GM18507 (cell line): ENCODE measurements around the gene PGC.

ENCODE experiments used
- DNase-seq: peaks from one replicate; pipeline ENCODE4 v3.0.0; 2011; ENCODE audit warnings: low read depth; ENCODE audit not compliant: insufficient read length; ENCODE audit errors: extremely low spot score
- FAIRE-seq: peaks from 2 replicates; lab custom pipeline; 2011; peaks lifted over from hg19 to GRCh38; lab: Jason Lieb, UNC

PGC gene

DNA sequence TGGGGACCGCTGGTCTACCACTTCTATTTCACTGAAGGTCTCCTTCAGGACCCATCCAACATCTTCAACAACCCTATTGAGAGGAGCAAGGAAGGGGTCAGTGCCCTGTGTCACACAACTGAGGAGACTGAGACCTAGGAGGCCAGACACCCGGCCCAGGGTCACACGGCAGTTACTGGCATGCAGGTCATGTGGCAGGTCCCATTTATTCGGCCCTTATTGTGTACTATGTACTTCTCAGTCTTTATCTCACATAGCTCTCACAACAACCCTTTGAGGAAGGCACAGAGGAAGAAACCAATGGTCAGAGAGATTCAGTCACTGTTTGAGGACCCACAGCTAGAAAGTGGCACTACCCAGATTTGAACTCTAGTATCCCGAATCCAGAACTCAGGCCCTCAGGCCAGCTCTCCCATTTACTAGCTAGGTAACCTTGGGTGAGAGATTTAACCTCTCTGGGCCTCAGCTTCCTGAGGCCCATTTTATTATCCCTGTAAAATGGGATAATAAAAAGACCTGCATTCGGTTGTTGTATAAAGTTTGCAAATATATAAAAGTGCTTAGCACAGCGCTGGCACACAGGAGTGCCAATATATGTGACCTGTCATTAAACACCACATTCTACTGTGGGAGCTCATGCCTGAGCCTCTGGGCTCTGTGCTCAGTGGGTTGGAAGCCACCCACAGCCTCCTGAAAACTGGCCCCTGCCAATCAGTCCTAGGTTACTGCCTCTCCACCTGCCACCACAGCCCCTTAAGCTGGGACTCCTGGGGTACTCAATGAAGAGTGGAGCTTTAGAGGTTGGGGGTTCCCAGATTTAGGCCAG lies 27.5 kb downstream of the PGC start:
- FAIRE-seq (no peak), DNase-seq (no peak)

DNA sequence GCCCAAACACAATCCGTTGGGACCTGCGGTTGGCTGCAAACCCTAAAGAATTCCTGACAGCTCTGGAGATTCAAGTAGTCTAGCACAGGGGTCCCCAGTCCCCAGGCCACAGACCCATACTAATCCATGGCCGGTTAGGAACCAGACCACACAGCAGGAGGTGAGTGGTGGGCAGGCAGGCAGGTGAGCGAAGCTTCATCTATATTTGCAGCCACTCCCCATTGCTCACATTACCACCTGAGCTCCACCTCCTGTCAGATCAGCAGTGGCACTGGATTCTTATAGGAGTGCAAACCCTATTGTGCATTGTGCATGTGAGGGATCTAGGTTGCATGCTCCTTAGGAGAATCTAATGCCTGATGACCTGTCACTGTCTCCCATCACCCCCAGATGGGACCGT lies 28.4 kb downstream of the PGC start:
- no peak for DNase-seq
- no peak for FAIRE-seq

DNA sequence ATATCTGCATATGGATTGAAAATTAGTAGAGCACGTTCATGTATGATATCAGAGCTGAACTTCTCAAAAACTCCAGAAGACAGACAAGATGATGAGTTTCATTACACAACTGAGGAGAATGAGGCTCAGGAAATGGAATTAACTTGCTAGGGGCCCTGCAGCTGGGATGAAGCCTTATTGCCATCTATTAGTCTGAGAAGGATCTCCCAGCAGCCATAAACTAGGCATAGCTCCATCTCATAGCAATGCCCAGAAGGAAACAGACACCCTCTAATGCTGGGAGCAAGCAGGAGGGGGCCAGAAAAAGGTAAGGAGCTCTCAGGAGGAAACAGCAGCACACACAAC lies 29.8 kb downstream of the PGC start:
- DNase-seq (no peak), FAIRE-seq (no peak)

DNA sequence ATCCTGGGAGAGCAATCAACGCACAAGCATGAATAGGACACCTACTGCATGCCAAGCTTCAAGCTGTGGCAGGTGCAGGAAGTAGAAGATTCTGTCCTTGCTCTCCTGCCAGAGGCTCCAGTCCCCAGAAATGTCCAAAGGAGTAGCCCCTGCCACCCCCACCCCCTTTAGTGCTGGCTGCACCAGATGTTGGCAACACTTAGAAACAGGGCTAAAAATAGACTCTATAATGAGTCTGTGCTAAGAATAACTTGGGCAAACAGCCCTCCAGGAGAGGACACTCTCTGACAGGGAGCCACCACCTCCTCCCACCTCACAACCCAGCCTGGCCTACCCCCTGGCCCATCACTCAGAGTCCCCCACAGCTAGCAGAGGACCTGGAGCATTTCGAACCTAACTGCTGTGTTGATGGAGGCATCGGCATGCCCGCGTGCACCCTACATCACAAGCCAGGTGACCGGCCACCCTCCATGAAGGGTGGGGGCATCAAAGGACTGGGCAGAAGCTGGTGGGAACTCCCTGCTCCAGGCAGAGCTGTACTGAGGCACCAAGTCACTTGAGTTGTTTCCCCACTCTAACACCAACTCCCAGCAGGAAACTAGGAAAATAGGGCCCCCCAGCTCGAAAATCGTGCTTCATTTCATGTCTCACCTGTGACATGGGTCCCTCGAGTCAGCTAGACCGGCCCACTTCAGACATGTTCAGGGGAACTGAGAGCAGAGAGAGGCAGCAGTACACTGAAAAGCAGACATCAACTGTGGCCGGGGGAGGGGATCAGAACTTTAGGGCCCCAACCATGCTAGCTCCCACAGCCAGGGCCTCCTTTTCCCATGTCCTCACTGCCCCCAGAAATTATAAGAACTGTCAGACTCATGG lies 30.4 kb downstream of the PGC start:
- no peak for DNase-seq

DNA sequence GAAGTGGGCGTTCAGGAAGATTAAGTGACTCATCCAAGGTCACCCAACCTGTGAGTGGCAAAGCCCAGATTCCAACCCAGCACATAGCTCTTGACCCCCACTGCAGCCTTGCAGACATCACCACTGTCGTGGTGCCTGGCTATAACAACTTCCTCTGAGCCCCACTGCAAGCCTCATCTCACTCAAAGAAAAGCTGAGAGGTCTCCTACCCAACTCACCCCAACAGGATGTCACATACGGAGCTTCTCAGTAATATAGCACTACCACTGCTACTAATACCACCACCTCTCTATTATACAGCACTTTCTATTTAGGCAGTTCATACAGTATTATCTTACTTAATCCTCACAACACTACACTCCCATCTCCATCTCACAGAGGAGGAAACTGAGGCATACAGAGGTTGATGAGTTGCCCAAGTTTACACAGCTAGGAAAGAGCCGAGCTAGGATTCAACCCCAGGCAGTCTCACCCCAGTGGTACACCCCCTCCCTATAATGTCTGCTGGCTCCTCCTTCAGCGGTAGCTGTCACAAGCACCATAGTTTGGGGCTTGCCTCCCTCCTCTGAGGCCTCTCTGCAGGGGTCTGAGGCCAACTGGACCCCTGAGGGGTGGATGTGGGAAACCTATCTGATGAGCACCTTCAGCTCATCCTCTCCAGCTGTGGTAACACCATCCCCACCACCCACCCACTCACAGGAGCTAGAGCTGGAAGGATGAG lies 31.2 kb downstream of the PGC start:
- FAIRE-seq (no peak), DNase-seq (no peak)

More for the DNA sequence above, 30.4 kb downstream of the PGC start:
- FAIRE-seq = peak; percentile 5

DNA sequence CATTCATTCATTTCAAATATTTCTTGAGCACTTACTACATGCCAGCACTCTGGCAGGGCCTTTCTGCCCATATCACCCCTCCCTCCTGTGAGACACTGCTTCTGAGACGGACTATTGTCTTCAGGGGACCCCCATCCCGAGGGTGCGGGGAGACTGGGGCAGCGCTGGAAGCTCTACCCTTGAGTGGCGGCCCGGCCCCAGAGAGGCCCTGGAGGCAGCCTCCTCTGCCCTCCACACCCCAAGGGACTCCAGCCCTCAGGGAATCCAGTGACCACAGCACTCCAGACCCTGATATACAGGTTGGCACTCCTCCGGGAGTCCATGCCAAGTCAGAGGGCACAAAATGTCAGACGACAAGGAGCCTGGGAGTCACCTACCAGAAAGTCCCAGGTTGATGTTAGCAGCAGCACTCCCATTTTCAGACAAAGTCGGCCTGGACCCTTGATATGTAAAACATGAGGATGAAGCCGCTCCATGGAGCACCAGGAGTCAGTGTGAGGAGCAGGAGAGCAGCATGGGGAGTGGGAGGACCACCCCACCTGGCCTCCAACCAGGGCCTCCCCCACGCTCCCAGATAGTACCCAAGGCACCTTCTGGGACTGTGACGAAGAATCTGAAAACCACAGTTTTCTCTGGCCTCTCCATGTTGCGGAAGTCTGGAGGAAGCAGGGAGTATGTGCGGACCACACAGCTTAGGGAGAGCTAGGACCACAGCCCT lies 32.5 kb downstream of the PGC start:
- DNase-seq (no peak), FAIRE-seq (no peak)

DNA sequence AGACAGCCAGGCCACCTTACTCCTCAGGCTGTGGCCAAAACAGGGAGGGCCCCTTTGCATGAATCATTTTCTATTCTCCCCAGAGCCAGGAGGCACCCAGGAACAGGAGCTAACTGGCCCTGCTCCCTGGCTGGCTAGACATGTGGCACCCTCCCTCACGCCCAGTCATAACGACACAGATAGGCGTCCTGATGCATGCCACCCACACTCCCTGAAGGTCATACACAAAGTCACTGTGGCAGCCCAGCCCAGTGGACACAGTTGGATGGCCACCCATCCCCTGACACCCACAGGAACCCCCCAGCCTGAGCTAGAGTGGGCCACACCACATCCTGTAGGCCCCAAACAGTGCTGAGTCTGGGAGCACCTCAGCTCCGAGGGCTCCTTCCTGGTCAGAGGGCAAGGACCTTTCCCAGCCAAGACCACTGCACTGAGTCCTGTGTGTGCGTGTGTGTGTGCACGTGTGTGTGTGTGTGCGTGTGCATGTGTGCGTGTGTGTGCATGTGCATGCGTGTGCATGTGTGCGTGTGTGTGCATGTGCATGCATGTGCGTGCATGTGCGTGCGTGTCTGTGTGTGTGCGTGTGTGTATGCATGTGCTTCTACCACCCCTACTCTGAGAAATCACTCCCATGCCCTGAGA lies 33.4 kb downstream of the PGC start:
- DNase-seq (peak; percentile 59), FAIRE-seq (peak; percentile 91)

DNA sequence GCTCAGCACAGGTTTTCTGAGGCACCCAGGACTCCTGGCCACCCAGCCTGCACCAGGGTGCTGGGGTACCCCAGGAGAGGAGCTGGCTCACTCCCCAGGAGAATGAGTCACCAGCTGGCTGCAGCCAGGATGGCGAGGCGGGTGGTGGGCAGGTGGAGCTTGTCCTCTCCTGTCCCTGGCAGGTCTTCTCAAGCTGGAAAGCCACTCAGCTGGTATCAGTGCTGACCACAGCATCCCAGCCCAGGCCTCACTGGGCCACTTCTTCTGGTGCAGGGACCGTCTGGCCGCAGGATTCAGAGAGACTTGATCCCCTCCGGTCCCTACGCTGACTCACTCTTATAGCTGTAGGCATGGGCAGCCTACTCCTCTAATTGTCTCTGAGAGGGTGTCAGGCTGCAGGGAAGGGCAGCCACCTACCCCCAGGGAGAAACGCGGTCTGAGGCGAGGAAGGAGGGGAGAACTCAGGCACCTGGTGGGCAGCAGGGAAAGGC lies 34.0 kb downstream of the PGC start:
- DNase-seq (no peak), FAIRE-seq (no peak)

DNA sequence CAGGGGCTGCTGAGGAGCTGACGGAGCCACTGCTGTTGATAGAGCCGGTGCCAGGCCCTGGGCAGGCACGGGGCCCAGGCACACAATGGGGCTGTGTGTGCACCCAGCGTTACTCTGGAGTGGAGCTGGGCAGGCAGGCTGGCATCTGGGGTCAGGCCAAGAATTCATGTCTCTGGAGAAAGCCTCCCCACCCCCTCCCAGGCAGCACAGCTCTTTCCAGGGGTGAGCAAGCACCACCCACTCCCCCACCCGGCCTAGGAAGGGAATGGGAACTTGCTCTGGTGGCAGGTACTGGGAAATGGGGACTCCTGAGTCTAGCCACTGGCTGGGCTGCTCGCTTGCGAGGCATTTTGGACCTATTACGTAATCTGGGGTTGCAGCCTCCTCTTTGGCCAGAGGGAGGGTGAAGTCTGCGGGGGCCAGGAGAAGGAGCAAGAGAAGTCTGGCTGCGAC lies 34.5 kb downstream of the PGC start:
- FAIRE-seq = no peak

DNA sequence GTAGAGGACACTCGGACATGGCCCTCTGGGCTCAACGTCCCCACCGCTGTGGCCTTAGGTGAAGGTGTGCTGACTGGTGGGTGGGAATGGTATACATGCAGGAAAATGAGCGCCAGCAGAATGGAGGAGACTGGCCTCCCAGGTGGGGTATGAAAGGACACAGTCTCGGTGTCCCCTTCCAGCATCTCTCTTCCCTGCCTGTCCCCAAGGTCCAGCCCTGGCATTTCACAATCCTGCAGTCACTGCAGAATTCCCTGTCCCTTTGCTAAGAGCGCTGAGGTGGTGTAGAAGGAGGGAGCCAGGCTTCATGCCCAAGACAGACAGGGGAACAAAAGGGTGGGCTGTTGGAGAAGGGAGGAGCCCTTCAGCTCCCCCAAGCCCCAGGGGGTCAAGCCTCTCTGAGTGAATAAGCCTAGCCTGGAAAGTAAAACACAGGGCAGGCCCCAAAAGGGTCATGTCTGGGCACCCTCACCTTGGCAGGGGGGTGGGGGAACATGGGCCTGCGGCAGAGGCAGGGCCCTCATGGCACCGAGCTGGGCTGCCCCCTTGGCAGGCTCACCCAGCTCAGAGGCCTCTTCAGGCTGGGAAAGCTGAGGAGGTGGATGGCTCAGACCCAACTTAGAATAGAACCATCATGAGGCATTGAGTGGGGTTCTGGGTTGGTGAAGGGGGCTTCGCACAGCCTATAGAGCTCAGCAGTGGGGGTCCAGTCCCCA lies 35.7 kb downstream of the PGC start:
- FAIRE-seq = no peak

More for the DNA sequence above, 34.5 kb downstream of the PGC start:
- DNase-seq = no peak

DNA sequence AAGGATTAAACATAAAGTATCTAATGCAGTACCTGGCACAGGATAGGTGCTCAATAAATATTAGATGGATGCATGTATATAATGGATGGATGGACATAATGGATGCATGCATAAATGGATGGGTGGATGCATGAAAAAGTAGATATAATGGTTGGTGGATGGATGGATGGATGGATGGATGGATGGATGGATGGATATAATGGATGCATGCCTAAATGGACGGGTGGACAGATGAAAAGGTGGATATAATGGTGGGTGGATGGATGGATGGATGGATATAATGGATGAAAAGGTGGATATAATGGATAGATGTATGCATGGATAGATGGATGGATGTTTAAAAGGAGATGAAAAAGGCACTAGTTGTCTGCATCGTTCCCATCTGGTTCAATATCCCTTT lies 37.8 kb downstream of the PGC start:
- FAIRE-seq = no peak
- no peak for DNase-seq

More for the DNA sequence above, 35.7 kb downstream of the PGC start:
- no peak for DNase-seq

DNA sequence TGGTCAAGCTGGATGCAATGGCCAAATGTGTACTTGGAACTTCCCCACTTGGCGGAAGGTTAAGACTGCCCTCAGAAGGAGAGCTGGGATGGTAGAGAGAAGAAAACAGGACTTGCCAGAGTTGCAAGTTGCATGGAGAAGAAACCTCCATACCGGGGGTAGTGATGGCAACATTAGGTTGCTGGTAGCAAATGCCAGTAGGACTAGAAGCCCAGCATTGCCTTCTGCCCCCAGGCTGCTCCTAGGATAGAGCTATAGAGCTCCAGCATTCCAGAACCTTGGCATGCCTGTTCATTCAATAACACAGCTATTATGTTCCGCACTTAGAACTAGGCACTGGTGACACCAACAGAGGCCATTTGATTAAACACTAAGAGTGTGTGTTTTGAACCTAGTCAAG lies 38.3 kb downstream of the PGC start:
- FAIRE-seq (no peak), DNase-seq (no peak)

DNA sequence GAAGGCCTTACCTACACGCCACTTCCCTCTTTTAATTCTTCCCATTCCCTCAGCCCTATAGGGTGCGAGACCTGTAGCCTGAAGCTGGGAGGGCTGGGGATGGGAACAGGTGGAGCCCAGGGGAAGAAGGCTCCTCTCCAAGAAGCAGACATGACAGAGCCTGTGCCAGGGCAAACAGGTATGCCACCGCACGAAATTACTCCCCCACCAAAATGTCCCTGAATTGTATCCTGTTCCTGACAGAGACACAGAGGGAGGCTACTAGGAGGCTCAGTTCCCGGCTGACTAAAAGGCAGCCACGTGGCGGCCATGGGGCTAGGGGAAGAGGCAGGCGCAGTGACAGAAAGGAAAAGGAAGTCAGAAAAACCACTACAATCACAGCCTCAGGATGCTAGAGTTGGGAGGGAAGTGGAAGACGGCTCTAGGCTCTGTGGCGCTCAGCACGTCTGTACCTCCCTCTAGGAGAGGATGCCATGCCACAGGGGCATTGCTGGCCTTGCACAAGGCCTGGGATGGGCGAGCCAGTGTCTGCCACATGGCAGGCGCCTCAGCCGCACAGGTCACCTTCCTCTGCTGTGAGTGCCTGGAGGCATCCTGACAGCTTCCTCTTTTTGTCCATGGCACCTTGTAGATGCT lies 39.5 kb downstream of the PGC start:
- no peak for DNase-seq
- FAIRE-seq = peak; percentile 85

DNA sequence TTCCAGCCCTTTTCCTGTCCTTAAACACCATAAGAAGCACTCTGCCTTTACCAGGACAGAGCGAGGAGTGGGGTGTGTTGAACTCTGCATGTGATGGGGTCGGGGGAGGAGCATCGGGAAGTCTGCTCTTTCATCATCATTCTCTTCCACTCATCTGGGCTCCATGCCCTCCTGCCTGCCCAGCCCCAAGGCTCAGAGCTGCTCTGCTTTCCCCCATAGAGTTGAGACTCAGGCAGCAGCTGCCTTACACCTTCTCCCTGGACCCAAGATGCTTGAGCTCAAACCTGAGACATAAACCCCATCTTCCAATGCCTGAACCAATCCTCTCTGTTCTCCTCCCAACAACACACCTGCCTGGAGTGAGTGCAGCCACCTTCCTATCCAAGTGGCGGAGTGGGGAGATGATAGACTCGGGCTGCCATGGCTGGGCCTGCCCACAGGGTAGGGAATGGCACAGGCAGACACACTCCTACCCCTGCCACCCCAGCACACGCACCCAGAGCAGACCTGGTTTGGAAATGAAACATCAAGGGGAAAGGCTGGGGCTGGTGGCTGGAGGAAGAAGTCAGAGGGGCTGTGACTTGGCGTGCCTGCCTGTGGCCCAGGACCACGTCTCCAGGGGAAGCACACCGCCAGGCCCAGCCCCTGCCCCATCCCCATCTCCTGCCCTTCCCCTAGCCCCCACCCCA lies 40.2 kb downstream of the PGC start:
- no peak for DNase-seq

DNA sequence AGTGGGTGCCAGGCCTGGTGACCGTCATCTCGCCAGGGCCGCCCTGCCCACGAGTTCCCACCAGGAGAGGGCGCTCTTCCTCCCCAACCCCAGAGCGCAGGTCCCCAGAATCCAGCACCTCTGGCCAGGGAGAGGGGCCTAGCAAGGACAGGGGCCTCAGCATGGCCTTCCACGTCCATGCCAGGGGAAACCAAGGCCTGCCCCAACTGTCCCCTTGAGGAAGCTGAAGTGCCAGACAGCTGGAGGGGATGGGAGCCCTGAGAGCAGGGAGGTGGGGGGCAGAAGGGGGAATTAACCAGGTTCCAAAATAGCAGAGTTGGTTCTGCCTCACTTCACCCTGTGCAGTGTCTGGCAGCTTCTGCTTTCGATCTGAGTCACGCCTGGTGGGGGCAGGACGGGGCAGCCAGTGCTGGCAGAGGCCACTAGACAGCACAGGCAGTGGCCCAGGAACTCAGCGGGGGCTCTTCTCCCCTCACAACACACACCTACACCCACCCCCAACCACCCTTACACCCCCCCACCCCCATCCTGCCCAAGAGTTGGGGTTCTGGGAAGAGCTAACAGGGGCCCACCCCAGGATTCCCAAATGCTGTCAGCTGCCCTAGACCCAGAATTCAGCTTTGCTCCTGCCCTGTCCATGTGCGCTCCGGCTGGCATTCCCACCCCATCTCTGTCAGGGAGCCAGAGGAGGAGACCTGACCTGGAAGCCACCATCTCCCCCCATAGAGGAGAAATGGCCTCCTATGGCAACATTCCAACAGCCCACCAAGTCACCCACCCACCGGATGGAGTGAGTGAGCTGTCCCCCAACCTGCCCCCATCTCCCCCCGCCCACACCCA lies 41.0 kb downstream of the PGC start:
- DNase-seq = peak; percentile 85
- FAIRE-seq = peak; percentile 98

More for the DNA sequence above, 40.2 kb downstream of the PGC start:
- peak; percentile 89 for FAIRE-seq

DNA sequence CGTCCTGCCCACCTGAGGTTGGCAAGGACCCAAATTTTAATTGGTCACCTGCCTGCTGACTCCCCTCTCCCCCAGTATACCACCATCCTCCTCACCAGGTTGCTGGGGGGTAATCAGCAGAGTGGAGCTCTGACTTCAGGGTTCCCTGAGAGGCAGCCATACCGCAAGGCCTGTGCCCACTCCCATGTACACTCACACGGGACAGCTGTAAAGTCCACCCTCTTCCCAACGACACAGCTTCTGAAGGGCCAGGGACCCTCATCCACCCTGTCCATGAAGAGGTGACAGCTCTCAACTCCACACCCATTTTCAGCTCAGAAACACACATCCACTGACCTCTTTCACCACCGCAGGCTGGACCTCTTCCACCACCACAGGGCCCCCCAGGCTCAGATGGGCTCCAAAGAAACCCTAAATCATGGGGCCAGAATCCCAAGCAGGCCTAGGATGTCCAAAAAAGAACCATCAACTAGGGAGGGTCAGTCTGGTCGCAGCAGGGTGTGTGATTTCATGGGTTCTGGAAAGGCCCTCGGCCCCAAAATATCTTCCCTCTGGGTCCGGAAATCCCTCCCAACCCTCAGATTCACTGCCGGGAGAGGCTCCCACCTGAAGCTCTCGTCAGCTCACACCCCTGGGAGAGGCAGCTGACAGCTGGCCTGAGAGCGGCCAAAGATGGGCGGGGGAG lies 41.7 kb downstream of the PGC start:
- DNase-seq (no peak), FAIRE-seq (no peak)
